ENCODE data around the gene MYORG.

DNA sequence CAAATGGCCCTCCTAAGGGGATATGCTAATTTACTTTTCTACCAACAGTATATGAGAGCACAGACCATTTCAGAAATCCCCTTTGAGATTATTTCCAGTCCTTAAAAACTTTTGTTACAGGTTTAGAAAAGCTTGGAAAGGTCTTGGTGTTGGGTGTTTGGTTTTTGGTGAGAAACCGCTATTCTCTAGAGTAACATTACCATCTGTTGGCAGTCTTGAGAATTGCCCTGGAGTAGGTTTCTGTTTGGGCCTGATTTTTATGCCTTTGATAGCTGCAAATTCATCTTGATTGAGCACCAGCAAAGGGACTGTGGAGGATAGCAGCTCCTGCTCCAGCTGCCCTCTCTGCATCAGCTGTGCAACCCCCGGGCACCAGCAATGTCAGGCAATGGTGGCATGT is 39.3 kb downstream of the MYORG start:
- TF ChIP-seq POLR2A (IDR thresholded peaks at IDR 0.05; ENCODE audit: low read length) (no peak), GATA1 (IDR thresholded peaks at IDR 0.05; ENCODE audit: low read depth, low read length) (no peak)
